SJCRH30 (cell line): ENCODE measurements around the gene PRKCE. TPM values are rescaled to one million over a fixed set of nuclear protein-coding genes. Genes with fewer than 3 reads are reported as not detected.
"Not testable (repeated sequence)": the region's sequence is repeated elsewhere in the genome, so short reads cannot be mapped to it uniquely, and the experiment has no call there.

Source experiments
- DNase-seq, 2 experiments: peaks; one replicate each; pipeline ENCODE4 v3.0.0-alpha.2; 2015 to 2020
- H3K27ac ChIP-seq: fragments of 250-450 bp; sonication (Bioruptor Pico); 2 replicates; pipeline ENCODE4 v1.5.1; 2020; ENCODE audit warnings: mild to moderate bottlenecking, moderate library complexity
- H3K27me3 ChIP-seq: fragments of 250-450 bp; sonication (Bioruptor Pico); 2 replicates; pipeline ENCODE4 v1.5.1; 2020; ENCODE audit warnings: mild to moderate bottlenecking, moderate library complexity
- H3K36me3 ChIP-seq: fragments of 250-450 bp; sonication (Bioruptor Pico); 2 replicates; pipeline ENCODE4 v1.5.1; 2020; ENCODE audit warnings: mild to moderate bottlenecking, moderate library complexity
- H3K4me1 ChIP-seq: fragments of 250-450 bp; sonication (Bioruptor Pico); 2 replicates; pipeline ENCODE4 v1.5.1; 2020; ENCODE audit warnings: mild to moderate bottlenecking, moderate library complexity
- H3K4me3 ChIP-seq: fragments of 250-450 bp; sonication (Bioruptor Pico); 2 replicates; pipeline ENCODE4 v1.5.1; 2020; ENCODE audit warnings: mild to moderate bottlenecking, moderate library complexity
- H3K9me3 ChIP-seq: fragments of 250-450 bp; sonication (Bioruptor Pico); replicated peaks from 2 replicates; pipeline ENCODE4 v1.5.1; 2020; ENCODE audit warnings: mild to moderate bottlenecking, moderate library complexity
- total RNA-seq: library from RNA; depleted of rRNA; stranded (reverse); fragments of >200 nt; shearing (Covaris generic); gene quantifications from 2 replicates; pipeline ENCODE4 v1.2.3, GENCODE V29; 2014

The PRKCE gene
- total RNA-seq, 1 experiment from 2014 or later = 11.9 TPM

GRCh38 chr2:46216213-46216612 lies 564.7 kb downstream of the PRKCE start:
- no peak for DNase-seq
- Histone ChIP-seq H3K4me1 (no peaks in the 10 kb centered on the region), H3K27ac (no peak overlapping the region), H3K9me3 (peaks cover 6% of the 10 kb centered on the region), H3K27me3 (no peaks in the 10 kb centered on the region), H3K4me3 (no peak overlapping the region), H3K36me3 (no peaks in the 10 kb centered on the region)

GRCh38 chr2:46223514-46223913 lies 572.0 kb downstream of the PRKCE start:
- not testable (repeated sequence) for H3K4me3 ChIP-seq, DNase-seq, H3K36me3 ChIP-seq, H3K27me3 ChIP-seq, H3K27ac ChIP-seq, H3K4me1 ChIP-seq, H3K9me3 ChIP-seq

- no peak for DNase-seq
- Histone ChIP-seq H3K4me3 (no peak overlapping the region), H3K27me3 (no peaks in the 10 kb centered on the region), H3K27ac (no peak overlapping the region), H3K36me3 (no peaks in the 10 kb centered on the region), H3K9me3 (0 out of 2 replicates have a peak, but pooled peaks cover 4% of the 10 kb centered on the region), H3K4me1 (no peaks in the 10 kb centered on the region)
Observed at GRCh38 chr2:46225150-46225625, 573.7 kb downstream of the PRKCE start.

GRCh38 chr2:46225730-46226129 lies 574.3 kb downstream of the PRKCE start:
- Histone ChIP-seq H3K27me3 (no peaks in the 10 kb centered on the region), H3K36me3 (no peaks in the 10 kb centered on the region), H3K4me1 (no peaks in the 10 kb centered on the region), H3K27ac (no peak overlapping the region), H3K9me3 (0 out of 2 replicates have a peak, but pooled peaks cover 4% of the 10 kb centered on the region), H3K4me3 (no peak overlapping the region)
- DNase-seq = no peak

- DNase-seq = no peak
- Histone ChIP-seq H3K4me1 (no peaks in the 10 kb centered on the region), H3K9me3 (0 out of 2 replicates have a peak, but pooled peaks cover 4% of the 10 kb centered on the region), H3K27me3 (no peaks in the 10 kb centered on the region), H3K36me3 (no peaks in the 10 kb centered on the region), H3K27ac (no peak overlapping the region), H3K4me3 (no peak overlapping the region)
Observed at GRCh38 chr2:46226620-46227019, 575.1 kb downstream of the PRKCE start.

GRCh38 chr2:46227022-46227421 lies 575.5 kb downstream of the PRKCE start:
- Histone ChIP-seq H3K36me3 (no peaks in the 10 kb centered on the region), H3K4me3 (no peak overlapping the region), H3K4me1 (no peaks in the 10 kb centered on the region), H3K9me3 (0 out of 2 replicates have a peak, but pooled peaks cover 4% of the 10 kb centered on the region), H3K27me3 (no peaks in the 10 kb centered on the region), H3K27ac (no peak overlapping the region)
- DNase-seq = no peak

- 0 out of 2 replicates have a peak, but pooled peaks cover 4% of the 10 kb centered on the region for H3K9me3 ChIP-seq
- H3K27ac ChIP-seq = no peak overlapping the region
- H3K27me3 ChIP-seq = no peaks in the 10 kb centered on the region
- DNase-seq = no peak
- H3K36me3 ChIP-seq = no peaks in the 10 kb centered on the region
- no peaks in the 10 kb centered on the region for H3K4me1 ChIP-seq
- no peak overlapping the region for H3K4me3 ChIP-seq
Observed at GRCh38 chr2:46227674-46228289, 576.3 kb downstream of the PRKCE start.

GRCh38 chr2:46229134-46230063 lies 577.9 kb downstream of the PRKCE start:
- Histone ChIP-seq H3K4me3 (no peak overlapping the region), H3K9me3 (0 out of 2 replicates have a peak, but pooled peaks cover 4% of the 10 kb centered on the region), H3K27me3 (no peaks in the 10 kb centered on the region), H3K27ac (no peak overlapping the region), H3K4me1 (no peaks in the 10 kb centered on the region), H3K36me3 (no peaks in the 10 kb centered on the region)
- DNase-seq = no peak

GRCh38 chr2:46230115-46230571 lies 578.7 kb downstream of the PRKCE start:
- no peaks in the 10 kb centered on the region for H3K36me3 ChIP-seq
- DNase-seq = no peak
- H3K27me3 ChIP-seq = no peaks in the 10 kb centered on the region
- 0 out of 2 replicates have a peak, but pooled peaks cover under 1% of the 10 kb centered on the region for H3K9me3 ChIP-seq
- H3K4me1 ChIP-seq = no peaks in the 10 kb centered on the region
- no peak overlapping the region for H3K4me3 ChIP-seq
- no peak overlapping the region for H3K27ac ChIP-seq

- no peaks in the 10 kb centered on the region for H3K9me3 ChIP-seq
- no peak for DNase-seq
- H3K4me3 ChIP-seq = no peak overlapping the region
- H3K27ac ChIP-seq = no peak overlapping the region
- no peaks in the 10 kb centered on the region for H3K27me3 ChIP-seq
- no peaks in the 10 kb centered on the region for H3K36me3 ChIP-seq
- no peaks in the 10 kb centered on the region for H3K4me1 ChIP-seq
Observed at GRCh38 chr2:46230677-46231425, 579.4 kb downstream of the PRKCE start.

GRCh38 chr2:46231721-46232120 lies 580.2 kb downstream of the PRKCE start:
- DNase-seq = no peak
- Histone ChIP-seq H3K4me3 (no peak overlapping the region), H3K36me3 (no peaks in the 10 kb centered on the region), H3K9me3 (no peaks in the 10 kb centered on the region), H3K27ac (no peak overlapping the region), H3K27me3 (no peaks in the 10 kb centered on the region), H3K4me1 (no peaks in the 10 kb centered on the region)

GRCh38 chr2:46232860-46233259 lies 581.4 kb downstream of the PRKCE start:
- H3K27ac ChIP-seq = no peak overlapping the region
- DNase-seq = no peak

GRCh38 chr2:46236006-46236875 lies 584.8 kb downstream of the PRKCE start:
- H3K36me3 ChIP-seq = no peaks in the 10 kb centered on the region
- DNase-seq = no peak
- H3K27ac ChIP-seq = no peak overlapping the region
- H3K4me3 ChIP-seq = no peak overlapping the region
- H3K4me1 ChIP-seq = peaks cover 2% of the 10 kb centered on the region
- H3K9me3 ChIP-seq = no peaks in the 10 kb centered on the region
- H3K27me3 ChIP-seq = no peaks in the 10 kb centered on the region

More at GRCh38 chr2:46232860-46233259, 581.4 kb downstream of the PRKCE start:
- Histone ChIP-seq H3K27me3 (no peaks in the 10 kb centered on the region), H3K4me3 (no peak overlapping the region), H3K36me3 (no peaks in the 10 kb centered on the region), H3K4me1 (no peaks in the 10 kb centered on the region), H3K9me3 (no peaks in the 10 kb centered on the region)
